Glomerular visceral epithelial cell (primary cell): Measurements from ENCODE around the gene ATP10B.
A peak's percentile ranks its signal among the peaks of the same experiment; 100 is the strongest.
"Not testable (repeated sequence)": the region's sequence is repeated elsewhere in the genome, so short reads cannot be mapped to it uniquely, and the experiment has no call there.

Source experiments
- DNase-seq: peaks from one replicate; pipeline ENCODE4 v3.0.0-alpha.2; 2016; ENCODE audit errors: extremely low spot score

ATP10B gene

DNA sequence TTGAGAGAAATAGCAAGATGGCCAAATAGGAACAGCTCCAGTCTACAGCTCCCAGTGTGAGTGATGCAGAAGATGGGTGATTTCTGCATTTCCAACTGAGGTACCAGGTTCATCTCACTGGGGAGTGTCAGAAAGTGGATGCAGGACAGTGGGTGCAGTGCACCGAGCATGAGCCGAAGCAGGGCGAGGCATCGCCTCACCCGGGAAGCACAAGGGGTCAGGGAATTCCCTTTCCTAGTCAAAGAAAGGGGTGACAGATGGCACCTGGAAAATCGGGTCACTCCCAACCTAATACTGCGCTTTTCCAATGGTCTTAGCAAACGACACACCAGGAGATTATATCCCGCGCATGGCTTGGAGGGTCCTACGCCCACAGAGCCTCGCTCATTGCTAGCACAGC lies 39.0 kb downstream of the ATP10B start:
- DNase-seq = not testable (repeated sequence)

DNA sequence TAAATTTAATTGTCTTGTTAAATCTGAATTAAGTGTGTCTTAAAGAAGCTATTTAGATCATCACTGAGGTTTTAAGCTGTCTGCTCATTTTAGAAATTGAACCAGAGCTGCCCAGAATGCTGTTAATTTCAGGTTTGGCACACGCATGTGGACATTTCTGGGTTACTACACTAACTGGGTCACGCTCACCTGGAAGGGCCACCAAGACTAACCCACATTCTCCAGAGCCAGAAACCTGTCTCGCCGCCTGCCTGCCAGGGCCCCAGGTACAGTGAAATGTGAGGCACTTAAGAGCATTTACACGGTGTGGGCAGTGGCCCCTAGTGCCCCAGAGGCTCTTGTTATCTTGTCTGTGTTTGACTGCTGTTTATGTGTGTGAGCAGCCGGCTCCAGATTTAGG lies 46.6 kb downstream of the ATP10B start:
- no peak for DNase-seq

DNA sequence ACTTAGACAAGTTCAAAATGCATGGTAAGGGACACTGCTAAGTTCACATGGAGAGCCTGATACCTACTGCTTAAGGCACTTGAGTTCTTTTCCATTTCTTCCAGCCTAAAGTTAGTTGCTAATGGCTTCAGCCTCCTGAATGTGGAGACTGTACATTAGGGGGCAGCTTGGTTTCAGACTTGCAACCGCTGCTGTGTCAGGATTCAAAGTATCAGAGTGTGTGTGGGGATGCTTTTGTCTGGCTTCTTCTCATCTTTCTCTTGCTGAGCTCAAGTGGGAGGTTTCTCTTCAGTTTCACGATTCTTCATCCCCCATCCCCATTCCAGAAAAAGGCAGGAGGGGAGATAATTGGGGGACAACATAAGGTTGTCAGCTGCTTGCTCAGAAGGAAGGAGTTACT lies 49.4 kb downstream of the ATP10B start:
- no peak for DNase-seq

DNA sequence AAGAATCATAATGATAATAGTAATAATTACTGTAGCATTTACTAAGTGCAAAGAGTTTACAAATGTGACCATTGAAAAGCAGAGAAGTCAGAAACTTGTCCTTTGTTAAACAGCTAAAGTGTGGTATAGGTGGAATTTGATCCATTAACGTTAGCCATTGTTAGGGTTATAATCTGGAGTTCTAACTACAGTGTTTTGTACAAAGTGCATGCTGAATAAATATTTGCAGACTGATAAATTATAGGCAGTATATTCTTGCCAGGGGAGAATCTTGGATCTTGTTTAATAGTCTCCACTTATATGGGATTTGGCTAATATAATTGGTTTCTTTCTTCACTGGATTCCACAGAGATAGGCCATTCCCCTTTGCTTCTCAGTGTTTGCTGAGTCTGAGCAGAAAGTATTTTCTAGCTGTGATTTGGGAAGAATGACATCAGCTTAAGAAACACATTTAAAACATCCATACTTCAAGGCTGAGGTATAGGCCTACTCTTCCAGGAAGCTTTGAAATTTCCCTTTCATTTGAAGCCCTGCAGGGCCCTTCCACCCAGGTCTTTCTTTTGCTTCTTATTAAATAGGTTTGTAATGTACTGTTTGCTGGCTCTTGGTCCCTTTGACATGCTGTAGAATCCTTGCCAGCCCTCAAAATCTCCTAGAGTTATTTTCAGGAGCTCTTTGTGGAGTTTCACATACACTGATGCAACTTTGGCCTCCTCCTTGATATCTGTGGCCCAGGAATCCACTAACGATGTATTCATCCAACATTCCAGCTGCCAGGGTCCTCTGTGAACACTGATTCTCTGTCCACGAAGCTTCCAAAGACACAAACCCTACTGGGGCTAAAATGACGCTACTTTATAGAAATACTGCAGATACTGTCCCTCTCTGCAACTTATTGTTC lies 51.4 kb downstream of the ATP10B start:
- DNase-seq = no peak

DNA sequence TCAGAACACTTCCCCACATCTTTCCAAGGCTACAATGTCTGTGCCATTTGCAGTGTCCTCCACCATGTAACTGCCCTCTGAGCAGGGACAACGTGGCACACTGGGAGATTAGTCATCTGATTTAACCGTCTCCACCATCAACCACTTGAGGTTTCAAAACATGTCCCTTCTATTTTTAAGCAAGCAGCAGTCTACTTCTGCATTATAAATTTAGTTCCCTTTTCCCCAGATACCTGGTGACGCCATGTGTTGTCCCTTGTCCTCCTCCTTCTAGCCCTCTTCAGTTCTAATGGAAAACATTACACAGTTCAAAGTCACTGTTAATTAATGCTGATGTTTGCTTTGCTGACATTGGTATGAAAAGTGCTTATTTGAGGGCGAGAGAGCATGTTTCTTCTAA lies 52.8 kb downstream of the ATP10B start:
- no peak for DNase-seq

DNA sequence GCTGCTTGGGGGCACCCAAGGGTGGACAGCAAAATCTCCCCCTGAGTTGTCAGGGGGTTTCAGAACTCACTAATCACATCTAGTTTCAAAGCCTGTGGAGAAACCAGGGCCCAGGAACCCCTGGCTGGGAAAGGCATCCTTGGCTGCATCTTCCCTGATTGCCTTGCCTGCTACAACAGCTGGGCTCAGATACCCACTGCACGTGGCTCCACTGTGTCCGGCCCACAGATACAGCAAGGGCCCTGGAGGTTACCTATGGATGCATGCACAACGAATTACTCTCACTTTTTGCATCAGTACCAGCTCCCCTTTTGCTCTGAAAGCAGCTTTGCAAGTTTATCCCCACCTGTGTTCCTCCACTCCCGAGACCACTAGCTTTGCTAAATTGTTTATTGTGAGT lies 55.0 kb downstream of the ATP10B start:
- DNase-seq = no peak

DNA sequence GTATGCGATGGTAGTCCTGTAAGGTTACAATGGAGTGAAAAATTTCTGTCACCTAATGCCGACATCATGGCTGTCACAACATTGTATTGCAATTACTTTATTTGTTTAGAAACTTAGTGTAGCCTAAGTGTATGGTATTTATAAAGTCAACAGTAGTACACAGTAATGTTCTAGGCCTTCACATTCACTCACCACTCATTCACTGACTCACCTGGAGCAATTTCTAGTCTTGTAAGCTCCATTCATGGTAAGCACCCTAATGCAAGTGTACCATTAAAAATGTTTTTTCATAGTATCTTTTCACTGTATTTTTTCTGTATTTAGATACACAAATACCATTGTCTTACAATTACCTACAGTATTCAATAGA lies 58.5 kb downstream of the ATP10B start:
- no peak for DNase-seq

DNA sequence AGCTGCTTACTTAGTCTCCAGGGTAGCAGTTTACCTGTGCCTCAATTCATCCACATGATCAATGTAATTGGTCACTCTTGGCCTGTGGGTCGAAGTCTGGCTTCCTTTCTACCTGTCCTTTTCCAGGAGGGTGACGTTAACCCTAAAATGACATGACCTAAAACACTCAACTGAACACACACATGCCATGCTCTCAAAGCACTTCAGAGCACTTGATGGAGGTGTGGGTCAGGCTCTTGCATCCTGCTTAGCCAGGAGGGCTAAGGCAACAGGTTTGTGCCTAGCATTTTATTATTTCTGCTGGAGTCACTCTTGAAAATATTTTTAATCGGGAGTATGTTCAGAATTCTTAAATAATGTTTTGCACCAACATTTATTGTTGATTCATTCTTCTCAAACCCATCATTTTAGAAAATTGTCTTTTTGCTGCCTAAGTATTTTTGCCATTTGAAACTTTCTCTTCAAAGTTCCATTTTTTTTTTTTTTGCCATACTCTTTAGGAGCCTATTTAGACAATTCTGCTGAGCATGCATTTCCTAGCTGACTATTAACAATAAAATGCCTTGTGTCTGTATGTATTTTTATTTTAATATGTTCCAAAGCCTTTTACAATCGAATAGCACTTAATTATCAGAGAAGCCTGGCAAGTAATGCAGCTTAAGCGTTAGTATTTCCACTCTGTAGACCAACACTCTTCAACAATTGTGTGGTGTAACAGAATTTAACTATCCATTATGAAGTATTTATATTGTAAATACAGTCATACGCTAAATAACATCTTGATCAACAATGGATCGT lies 59.1 kb downstream of the ATP10B start:
- DNase-seq = no peak

DNA sequence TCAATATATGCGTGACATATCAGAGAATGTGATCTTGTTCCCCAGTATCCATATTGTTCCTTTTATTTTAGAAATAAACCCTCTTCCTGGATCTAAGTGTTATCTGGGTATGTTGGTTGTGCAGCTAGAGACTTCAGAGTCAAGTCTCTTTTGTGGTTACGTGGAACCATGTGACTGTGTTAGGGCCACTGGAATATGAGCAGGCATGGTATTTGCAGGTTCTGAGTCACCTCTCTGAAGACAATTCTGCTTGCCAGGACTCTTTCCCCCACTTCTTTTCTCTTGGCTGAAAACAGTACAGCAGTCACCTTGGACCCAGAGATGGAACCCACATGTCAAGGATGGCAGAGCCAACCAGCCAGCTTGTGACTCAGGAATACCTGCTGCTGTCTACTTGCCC lies 59.7 kb downstream of the ATP10B start:
- DNase-seq = no peak

DNA sequence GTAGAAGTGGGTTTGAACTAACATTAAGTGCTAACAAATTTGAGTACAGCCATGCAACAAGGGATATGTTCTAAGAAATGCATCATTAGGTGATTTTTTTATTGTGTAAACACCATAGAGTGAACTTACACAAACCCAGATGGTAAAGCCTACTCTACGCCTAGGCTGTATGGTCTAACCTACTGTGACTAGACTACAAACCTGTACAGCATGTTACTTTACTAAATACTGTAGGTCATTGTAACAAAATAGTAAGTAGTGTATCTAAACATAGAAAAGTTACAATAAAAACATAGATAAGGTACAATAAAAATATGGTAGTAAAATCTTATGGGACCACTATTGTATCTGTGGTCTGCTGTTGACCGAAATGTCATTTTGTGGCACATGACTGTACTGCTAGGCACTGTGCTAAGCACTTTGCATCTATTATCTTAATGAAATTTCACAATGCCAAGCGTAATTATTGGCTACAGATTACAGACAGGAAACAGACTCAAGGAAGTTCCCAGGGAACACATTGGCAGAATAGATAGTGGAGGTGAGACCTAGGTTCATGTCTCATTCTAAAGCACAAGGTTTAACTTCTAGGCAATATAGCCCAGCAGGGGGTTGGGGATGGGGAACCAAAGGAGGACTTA lies 62.7 kb downstream of the ATP10B start:
- DNase-seq = no peak

DNA sequence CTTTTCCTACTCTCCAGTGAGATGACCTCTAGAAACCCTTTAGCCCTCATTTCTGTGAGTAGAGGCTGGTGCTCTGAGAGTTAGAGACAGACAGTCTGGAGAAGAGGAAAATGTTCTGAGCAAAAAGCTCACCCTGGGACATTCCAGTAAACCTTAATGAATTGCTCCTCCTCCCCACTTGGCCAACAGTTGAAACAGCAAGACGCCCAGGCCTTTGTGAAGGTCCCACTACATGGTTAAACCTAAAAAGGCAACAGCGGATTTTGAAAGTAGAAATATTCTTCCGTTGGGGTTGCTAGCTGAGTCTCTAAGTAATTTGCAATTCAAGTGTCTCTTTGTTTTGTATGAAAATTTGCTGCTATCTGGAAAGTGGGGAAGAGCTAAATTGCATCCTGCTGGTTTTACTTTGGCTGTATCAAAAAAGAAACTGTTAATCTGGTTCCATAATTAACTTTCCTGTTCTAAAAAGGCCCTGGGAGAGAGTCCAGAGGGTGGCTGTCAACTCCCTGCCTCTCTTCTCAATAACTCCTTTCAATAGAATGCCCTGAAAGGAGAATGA lies 63.8 kb downstream of the ATP10B start:
- no peak for DNase-seq

DNA sequence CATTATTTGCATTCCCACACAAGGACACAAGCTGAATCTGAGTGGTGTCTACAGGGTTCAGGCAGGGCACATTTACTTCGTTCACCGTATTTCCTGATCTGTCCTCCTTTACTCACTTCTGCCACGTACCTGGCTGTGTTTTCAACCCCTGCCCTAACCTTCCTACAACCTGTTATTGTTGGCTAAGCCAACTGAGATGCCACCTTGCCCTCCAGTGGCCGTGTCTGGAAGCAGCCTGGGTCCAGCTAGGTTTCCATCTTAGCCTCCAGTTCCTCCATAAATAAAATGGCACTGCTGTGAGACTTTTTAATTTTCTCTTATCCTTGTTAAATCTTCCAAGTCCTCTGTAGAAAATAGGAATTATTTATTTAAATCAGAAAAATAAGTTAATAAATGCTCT lies 64.8 kb downstream of the ATP10B start:
- DNase-seq = peak; percentile 9

DNA sequence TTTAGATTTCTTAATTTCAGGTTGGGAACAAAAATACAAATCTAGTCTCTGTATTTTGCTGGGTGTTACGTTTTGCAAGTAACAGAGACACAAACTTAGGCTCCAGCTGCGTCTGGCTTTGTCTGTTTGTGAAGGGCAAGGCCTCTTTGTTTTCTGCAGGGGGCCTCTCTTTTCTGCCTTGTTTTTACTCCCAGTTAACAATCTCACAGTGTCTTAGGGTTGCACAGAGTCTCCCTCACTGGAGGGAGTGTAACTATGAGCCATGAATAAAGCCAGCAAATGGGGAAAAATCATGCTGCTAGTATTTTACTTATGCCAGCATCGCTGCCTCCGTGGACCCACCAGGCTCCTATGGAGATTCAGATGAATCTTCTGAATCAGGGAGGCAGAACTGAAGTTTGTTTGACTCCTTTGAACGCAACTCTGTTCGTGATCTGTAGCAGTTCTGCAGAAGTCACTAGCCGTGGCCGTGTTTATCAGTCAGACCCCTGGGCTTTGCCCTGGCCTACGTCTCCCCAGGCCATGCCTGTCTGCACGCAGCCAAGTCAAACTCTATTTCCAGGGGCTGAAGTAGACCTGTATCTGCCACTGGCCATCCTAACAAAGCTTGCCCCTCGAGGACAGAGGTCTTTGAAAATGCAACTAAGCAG lies 77.2 kb downstream of the ATP10B start:
- DNase-seq = no peak

DNA sequence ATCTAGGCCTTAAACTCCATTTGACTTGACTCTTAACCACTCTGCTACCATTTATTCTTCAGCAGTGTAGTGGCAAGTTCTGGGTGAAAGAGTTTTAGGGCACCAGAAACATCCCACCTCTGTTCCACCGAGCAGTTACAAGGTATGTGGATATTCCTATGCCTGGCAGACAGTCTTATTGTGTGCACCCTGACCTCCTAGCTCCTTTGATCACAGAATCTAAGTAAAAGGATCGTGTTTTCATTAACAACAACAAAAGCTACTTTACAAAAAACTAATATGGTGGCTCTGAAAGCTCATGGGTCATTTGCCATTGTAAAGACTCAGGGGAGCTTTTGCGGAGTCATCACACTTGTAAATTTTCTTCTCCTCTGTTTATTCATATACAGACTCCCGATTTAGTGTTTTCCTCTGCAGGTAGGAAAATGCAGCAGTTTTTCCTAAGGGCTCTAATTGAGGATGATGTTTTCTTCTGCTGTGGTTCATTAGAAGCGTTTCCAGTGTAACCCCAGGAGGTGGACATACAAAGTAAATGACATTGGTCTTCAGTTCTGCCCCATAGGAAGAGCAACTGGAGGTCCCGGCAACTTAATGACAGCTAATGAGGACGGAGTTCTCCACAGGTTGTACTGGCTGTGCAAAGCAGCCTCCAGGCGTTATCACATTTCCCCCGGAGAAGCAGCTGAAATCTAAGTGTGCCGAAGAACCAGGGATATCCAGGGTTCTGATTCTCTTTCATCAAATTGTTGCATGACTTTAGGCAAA lies 78.2 kb downstream of the ATP10B start:
- no peak for DNase-seq

DNA sequence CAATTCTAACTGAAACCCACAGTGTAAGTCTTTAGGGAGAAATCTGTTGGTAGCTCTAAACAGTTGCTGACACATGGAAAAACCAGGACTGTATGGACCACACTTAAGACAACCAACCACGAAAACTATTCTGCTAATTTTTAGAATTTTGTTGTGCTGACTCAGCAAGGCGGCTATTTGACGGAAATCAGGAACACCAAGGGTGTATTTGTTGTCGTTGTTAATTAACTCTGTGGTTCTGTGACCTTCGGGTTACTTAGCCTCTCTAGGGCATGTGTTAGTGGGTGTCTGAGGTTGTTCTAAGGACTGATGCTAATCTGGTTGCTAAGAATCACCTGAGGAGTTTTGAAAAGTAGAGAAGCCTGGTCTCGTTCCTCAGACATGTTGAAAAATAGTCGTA lies 79.2 kb downstream of the ATP10B start:
- DNase-seq = no peak

DNA sequence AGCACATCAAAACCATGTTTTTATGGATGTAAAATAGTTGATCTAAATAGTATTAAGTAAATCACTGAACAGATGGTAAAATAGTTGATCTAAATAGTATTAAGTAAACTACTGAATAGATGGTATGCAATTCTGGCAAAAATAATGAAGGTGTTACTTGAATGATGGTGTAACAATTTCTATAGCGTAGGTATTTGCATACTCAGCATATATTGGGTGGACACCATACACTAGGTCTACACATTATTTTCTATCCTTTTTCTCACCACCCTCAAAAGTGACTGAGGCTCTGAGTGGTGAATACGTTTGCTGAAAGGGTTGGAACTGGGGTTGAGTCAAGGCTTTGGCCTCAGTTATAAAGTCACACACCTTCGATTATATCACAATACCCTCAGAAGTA lies 81.3 kb downstream of the ATP10B start:
- DNase-seq = no peak

DNA sequence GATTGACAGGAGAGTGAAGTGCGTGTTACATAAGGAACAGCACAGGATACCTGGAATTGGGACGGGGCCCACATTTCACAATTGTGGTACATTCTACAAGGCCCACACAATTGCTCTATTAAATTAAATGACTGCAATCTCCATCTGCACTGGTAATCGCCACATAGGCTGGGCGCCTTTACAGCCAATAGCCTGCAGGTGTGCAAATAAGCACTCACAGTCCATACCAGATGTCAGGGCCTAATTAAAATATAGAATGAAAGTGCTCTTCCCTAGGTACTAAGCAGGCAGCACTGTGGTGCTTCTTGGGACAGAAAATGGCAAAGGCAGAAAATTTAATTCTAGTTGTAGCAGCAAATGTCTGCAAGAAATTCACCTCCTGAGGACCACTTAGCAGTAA lies 82.7 kb downstream of the ATP10B start:
- DNase-seq = no peak

DNA sequence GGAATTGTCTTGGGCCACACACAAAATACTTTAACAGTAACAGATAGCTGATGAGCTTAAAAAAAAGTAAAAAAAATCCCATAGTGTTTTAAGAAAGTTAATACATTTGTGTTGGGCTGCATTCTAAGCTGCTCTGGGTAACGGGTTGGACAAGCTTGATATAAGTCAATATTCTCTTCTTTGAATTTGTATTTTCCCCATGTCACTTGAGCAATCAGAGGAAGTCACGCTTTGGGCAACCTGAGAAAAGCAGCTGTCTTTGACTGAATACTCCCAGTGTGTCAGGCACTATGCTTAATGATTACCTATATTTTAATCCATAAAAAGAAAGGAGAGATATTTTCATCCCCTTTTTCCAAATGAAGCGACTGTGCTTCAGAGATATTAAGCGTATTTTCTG lies 84.9 kb downstream of the ATP10B start:
- DNase-seq = no peak

DNA sequence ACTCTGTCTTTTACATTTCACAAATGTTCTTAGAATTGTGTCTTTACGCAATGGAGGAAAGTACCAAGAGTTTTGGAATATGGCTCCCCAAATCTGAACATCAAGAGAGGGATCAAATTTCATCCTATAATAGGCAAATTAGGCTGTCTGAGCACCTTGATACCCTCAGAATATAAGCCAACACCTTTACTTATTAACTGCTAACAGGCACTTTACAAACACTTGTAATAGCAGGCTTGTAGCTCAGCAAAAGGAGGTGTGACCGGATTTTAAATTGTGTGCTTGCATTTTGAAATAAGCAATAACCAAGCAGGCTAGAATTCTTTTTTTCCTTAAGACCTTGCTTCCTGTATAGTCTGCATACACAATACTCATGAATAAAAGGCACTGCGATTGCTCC lies 92.0 kb downstream of the ATP10B start:
- no peak for DNase-seq

DNA sequence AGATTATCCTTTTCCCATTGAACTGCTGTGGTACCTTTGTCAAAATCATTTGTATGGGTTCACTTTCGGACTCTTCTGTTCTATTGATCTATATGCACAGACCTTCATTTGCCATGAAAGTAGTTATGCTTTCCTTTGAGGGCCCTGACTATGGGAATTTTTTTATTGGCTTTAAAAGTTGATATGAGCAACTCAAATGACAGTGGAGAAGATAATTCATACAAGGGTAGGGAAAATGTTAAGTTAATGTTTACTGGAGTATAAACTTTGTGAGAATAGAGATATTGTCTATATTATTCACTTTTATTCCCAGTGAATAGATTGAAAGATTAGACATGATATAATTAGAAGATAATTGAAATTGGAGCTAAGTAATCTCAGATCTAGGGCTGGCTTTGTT lies 94.8 kb downstream of the ATP10B start:
- DNase-seq = no peak
